NB4 (cell line): Measurements from ENCODE around the gene NPHP4.

ENCODE experiments used
- CTCF ChIP-seq: IDR thresholded peaks from one replicate; pipeline ENCODE4 v1.5.1; 2012; ENCODE audit warnings: low read depth, low read length
- MYC ChIP-seq: IDR thresholded peaks from 2 replicates; pipeline ENCODE4 v1.6.1; 2011; ENCODE audit warnings: low read depth, low read length
- POLR2A ChIP-seq: IDR thresholded peaks from 2 replicates; pipeline ENCODE4 v1.6.1; 2011; ENCODE audit warnings: mild to moderate bottlenecking; ENCODE audit not compliant: insufficient read length; ENCODE audit errors: extremely low read depth
- TF ChIP-seq, protein P1 (sequence below): IDR thresholded peaks from 2 replicates; pipeline ENCODE4 v1.6.1; 2011; ENCODE audit warnings: low read depth, low read length

DNA sequence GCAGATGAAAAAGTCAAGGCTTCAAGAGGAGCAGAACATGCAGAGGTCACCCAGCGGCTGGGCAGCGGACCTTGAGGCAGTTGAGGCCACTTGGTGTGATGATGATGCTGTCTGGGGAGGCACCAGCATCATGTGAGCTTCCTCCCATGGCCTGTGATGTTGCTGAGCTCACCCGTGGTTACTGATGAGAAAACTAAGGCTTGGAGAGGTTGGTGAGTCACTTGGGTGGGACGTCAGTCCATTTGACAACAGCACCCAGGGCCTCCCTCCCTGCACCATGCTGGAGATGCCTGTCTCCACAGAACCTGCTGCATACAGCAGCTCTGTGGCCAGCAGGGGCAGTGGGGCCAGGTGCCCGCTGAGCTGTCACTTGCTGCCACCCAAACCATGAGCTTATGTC, 146.8 kb downstream of the NPHP4 start:
- TF ChIP-seq MYC (no peak), CTCF (no peak), POLR2A (no peak)
- TF ChIP-seq, protein P1, sequence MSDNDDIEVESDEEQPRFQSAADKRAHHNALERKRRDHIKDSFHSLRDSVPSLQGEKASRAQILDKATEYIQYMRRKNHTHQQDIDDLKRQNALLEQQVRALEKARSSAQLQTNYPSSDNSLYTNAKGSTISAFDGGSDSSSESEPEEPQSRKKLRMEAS, result no peak
